H1 (cell line): ENCODE data around the gene MACROD1. TPM values are rescaled to one million over a fixed set of nuclear protein-coding genes. Genes with fewer than 3 reads are reported as not detected.

Experiments
- CTCF ChIA-PET: fragments of 300-600 bp; sonication (Branson Sonifier 250); formaldehyde crosslinking; loops from one replicate; lab custom pipeline; 2021; ENCODE audit not compliant: partially characterized antibody; lab: Charles Lee
- POLR2A ChIA-PET: fragments of 300-600 bp; sonication (Branson Sonifier 250); formaldehyde crosslinking; loops from one replicate; lab custom pipeline; 2021; ENCODE audit warnings: inconsistent platforms; ENCODE audit not compliant: partially characterized antibody; lab: Charles Lee
- DNase-seq, 2 experiments: peaks; one replicate each; pipeline versions ENCODE4 v3.0.0 to v3.0.0-alpha.2; 2010 to 2022; ENCODE audit warnings: low spot score in 2 of 2, low read depth in 1 of 2, mixed read lengths in 1 of 2
- FAIRE-seq: peaks from 2 replicates; lab custom pipeline; 2011; peaks lifted over from hg19 to GRCh38; lab: Jason Lieb, UNC
- H2AFZ ChIP-seq: 2 replicates; pipeline ENCODE4 v1.8.1; 2012; ENCODE audit warnings: low read length, inconsistent platforms
- H2AK5ac ChIP-seq: 2 replicates; pipeline ENCODE4 v1.6.1; 2013; ENCODE audit warnings: low read depth, low read length
- H2BK120ac ChIP-seq: replicated peaks from 2 replicates; pipeline ENCODE3; 2013; ENCODE audit warnings: low read depth, low read length, inconsistent platforms
- H2BK12ac ChIP-seq: 2 replicates; pipeline ENCODE4 v1.6.1; 2013; ENCODE audit warnings: low read depth, low read length
- H2BK15ac ChIP-seq: 2 replicates; pipeline ENCODE4 v1.6.1; 2013; ENCODE audit warnings: low read length
- H2BK20ac ChIP-seq: 2 replicates; pipeline ENCODE4 v1.6.1; 2013; ENCODE audit warnings: low read length
- H2BK5ac ChIP-seq: 2 replicates; pipeline ENCODE4 v1.6.1; 2013; ENCODE audit warnings: low read depth, low read length
- H3K14ac ChIP-seq: 2 replicates; pipeline ENCODE4 v1.6.1; 2013; ENCODE audit warnings: inconsistent platforms; ENCODE audit not compliant: insufficient read length
- H3K18ac ChIP-seq: 2 replicates; pipeline ENCODE4 v1.6.1; 2013; ENCODE audit warnings: low read length; ENCODE audit errors: extremely low read depth
- H3K23ac ChIP-seq: 2 replicates; pipeline ENCODE4 v1.6.1; 2013; ENCODE audit warnings: inconsistent platforms; ENCODE audit not compliant: insufficient read length
- H3K23me2 ChIP-seq: 2 replicates; pipeline ENCODE4 v1.6.1; 2013; ENCODE audit warnings: low read depth, low read length
- H3K27ac ChIP-seq: 2 replicates; pipeline ENCODE4 v1.6.1; 2011; ENCODE audit warnings: low read depth, low read length, inconsistent platforms
- H3K27me3 ChIP-seq, 4 experiments: replicated peaks in 1 of 4; 1 replicate in 1 of 4; 2 replicates in 3 of 4; pipeline versions ENCODE4 v1.6.1 to v1.8.1; 2011 to 2013; ENCODE audit warnings: low read length in 3 of 4, mild to moderate bottlenecking in 3 of 4, inconsistent platforms in 2 of 4, mixed read lengths in 2 of 4, moderate library complexity in 1 of 4; ENCODE audit not compliant: control insufficient read depth in 3 of 4, insufficient read depth in 3 of 4; ENCODE audit errors: extremely low read depth in 1 of 4
- H3K36me3 ChIP-seq, 4 experiments: 2 replicates each; pipeline versions ENCODE4 v1.6.1 to v1.8.1; 2011 to 2013; ENCODE audit warnings: mild to moderate bottlenecking in 4 of 4, low read length in 3 of 4, moderate library complexity in 2 of 4, control low read depth in 1 of 4, inconsistent platforms in 1 of 4; ENCODE audit not compliant: insufficient read depth in 4 of 4, control insufficient read depth in 2 of 4
- H3K4ac ChIP-seq: replicated peaks from 2 replicates; pipeline ENCODE3; 2013; ENCODE audit warnings: low read length, low read depth, mixed read lengths, inconsistent platforms; ENCODE audit not compliant: insufficient read length
- H3K4me1 ChIP-seq, 4 experiments: replicated peaks in 1 of 4; 1 replicate in 1 of 4; 2 replicates in 3 of 4; pipeline versions ENCODE4 v1.6.1 to v1.8.1; 2011 to 2013; ENCODE audit warnings: low read length in 3 of 4, inconsistent platforms in 2 of 4, mixed read lengths in 1 of 4; ENCODE audit not compliant: insufficient read depth in 4 of 4, control insufficient read depth in 3 of 4
- H3K4me2 ChIP-seq, 2 experiments: 2 replicates each; pipeline versions ENCODE4 v1.6.1 to v1.8.1; 2011 to 2013; ENCODE audit warnings: low read depth in 2 of 2, low read length in 2 of 2, control low read depth in 1 of 2, inconsistent platforms in 1 of 2, mild to moderate bottlenecking in 1 of 2; ENCODE audit not compliant: insufficient read depth in 1 of 2
- H3K4me3 ChIP-seq, 4 experiments: fragments of 200-600, 300-600 bp in 1 of 4; sonication (generic), shearing (Covaris generic), sonication (Bioruptor Twin) in 1 of 4; 2 replicates each; pipeline versions ENCODE4 v1.5.1 to v1.8.1; 2011 to 2016; ENCODE audit warnings: low read length in 4 of 4, low read depth in 3 of 4, control low read depth in 2 of 4, inconsistent platforms in 2 of 4, mild to moderate bottlenecking in 2 of 4, mixed read lengths in 1 of 4, moderate library complexity in 1 of 4; ENCODE audit not compliant: insufficient read depth in 2 of 4; ENCODE audit errors: extremely low read depth in 1 of 4
- H3K56ac ChIP-seq: replicated peaks from 2 replicates; pipeline ENCODE3; 2013; ENCODE audit warnings: low read depth, mild to moderate bottlenecking, mixed read lengths, low read length, inconsistent platforms; ENCODE audit not compliant: insufficient read length
- H3K79me1 ChIP-seq: 2 replicates; pipeline ENCODE4 v1.6.1; 2013; ENCODE audit warnings: low read depth, low read length, control low read depth
- H3K79me2 ChIP-seq, 2 experiments: 2 replicates each; pipeline versions ENCODE4 v1.6.1 to v1.8.1; 2012 to 2013; ENCODE audit warnings: low read length in 2 of 2, mild to moderate bottlenecking in 2 of 2, inconsistent platforms in 1 of 2; ENCODE audit not compliant: insufficient read depth in 2 of 2, control insufficient read depth in 1 of 2
- H3K9ac ChIP-seq, 4 experiments: replicated peaks in 1 of 4; 1 replicate in 1 of 4; 2 replicates in 3 of 4; pipeline versions ENCODE4 v1.6.1 to v1.8.1; 2011 to 2013; ENCODE audit warnings: low read depth in 3 of 4, low read length in 3 of 4, control low read depth in 2 of 4, mild to moderate bottlenecking in 2 of 4, moderate library complexity in 2 of 4, inconsistent platforms in 1 of 4; ENCODE audit errors: extremely low read depth in 1 of 4
- H3K9me3 ChIP-seq, 2 experiments: 2 replicates each; pipeline versions ENCODE4 v1.6.1 to v1.8.1; 2012 to 2013; ENCODE audit warnings: mild to moderate bottlenecking in 2 of 2, moderate library complexity in 2 of 2, control low read depth in 1 of 2, inconsistent platforms in 1 of 2, low read depth in 1 of 2, low read length in 1 of 2, mixed read lengths in 1 of 2; ENCODE audit not compliant: insufficient read depth in 2 of 2
- H4K20me1 ChIP-seq, 2 experiments: replicated peaks in 1 of 2; 2 replicates each; pipeline versions ENCODE3 to v1.8.1; 2011 to 2013; ENCODE audit warnings: inconsistent platforms in 2 of 2, low read length in 2 of 2, mild to moderate bottlenecking in 1 of 2; ENCODE audit not compliant: insufficient read depth in 2 of 2, control insufficient read depth in 1 of 2
- H4K5ac ChIP-seq: 2 replicates; pipeline ENCODE4 v1.6.1; 2013; ENCODE audit warnings: low read length, low read depth, mixed read lengths, inconsistent platforms; ENCODE audit not compliant: insufficient read length
- H4K8ac ChIP-seq: 2 replicates; pipeline ENCODE4 v1.8.0; 2013; ENCODE audit warnings: mild to moderate bottlenecking, moderate library complexity, low read length, inconsistent platforms; ENCODE audit not compliant: insufficient read depth; ENCODE audit errors: extremely low read depth
- H4K91ac ChIP-seq: replicated peaks from 2 replicates; pipeline ENCODE3; 2013; ENCODE audit warnings: low read length, mixed read lengths, inconsistent platforms; ENCODE audit not compliant: insufficient read length
- HDAC2 ChIP-seq, 2 experiments: fragments of 300-600 bp in 1 of 2; sonication (generic) in 1 of 2; IDR thresholded peaks; 2 replicates each; pipeline ENCODE4 v1.6.1; 2011 to 2012; ENCODE audit warnings: low read depth in 2 of 2, low read length in 2 of 2, mild to moderate bottlenecking in 2 of 2, moderate library complexity in 2 of 2, borderline replicate concordance in 1 of 2, inconsistent platforms in 1 of 2
- MAFK ChIP-seq: IDR thresholded peaks from 2 replicates; pipeline ENCODE4 v1.6.1; 2012; ENCODE audit warnings: low read depth, mild to moderate bottlenecking, improper control_type of control experiment, low read length
- RAD21 ChIP-seq, 2 experiments: IDR thresholded peaks in 1 of 2; conservative IDR thresholded peaks in 1 of 2; 2 replicates each; pipeline ENCODE4 v1.6.1; 2011; ENCODE audit warnings: low read depth in 2 of 2, low read length in 2 of 2, improper control_type of control experiment in 1 of 2, inconsistent platforms in 1 of 2, mild to moderate bottlenecking in 1 of 2, moderate library complexity in 1 of 2
- ZNF274 ChIP-seq: IDR thresholded peaks from 2 replicates; pipeline ENCODE4 v1.7.0; 2012; ENCODE audit warnings: low read length, borderline replicate concordance; ENCODE audit errors: extremely low read depth
- WGBS, 2 experiments: shearing (Covaris generic) in 1 of 2; methylation state at CpG; one replicate each; pipeline versions ENCODE4 v1.1.6 to v1.1.7; 2013 to 2015; ENCODE audit warnings: low lambda C conversion rate in 2 of 2, mixed read lengths in 2 of 2, inconsistent platforms in 1 of 2, low coverage in 1 of 2, missing lambda C conversion rate in 1 of 2; ENCODE audit not compliant: insufficient replicate concordance in 2 of 2, insufficient coverage in 1 of 2, insufficient read length in 1 of 2; ENCODE audit errors: extremely low coverage in 1 of 2, missing lambda C conversion rate in 1 of 2; 5-methylcytosine and 5-hydroxymethylcytosine counted together
- polyA plus RNA-seq, 7 experiments: library from polyadenylated mRNA; depleted of rRNA in 3 of 7; stranded (reverse) in 5 of 7; unstranded in 2 of 7; fragments of >200 nt in 5 of 7; fragments of 200-250 nt in 2 of 7; gene quantifications; 1 replicate in 5 of 7; 2 replicates in 1 of 7; 4 replicates in 1 of 7; pipeline versions ENCODE4 v1.2.1 to v1.2.3, GENCODE V29; 2011 to 2013; ENCODE audit warnings: missing spikeins in 2 of 7, mixed read lengths in 2 of 7
- total RNA-seq: library from RNA; stranded (reverse); fragmentation: NEBNext Ultra II Directional; extraction: Animal tissue kit (Norgen Biotek cat#: 25700); gene quantifications from 2 replicates; pipeline ENCODE4 v1.2.1, GENCODE V29; 2021

MACROD1 gene
- total and polyA plus RNA-seq, 2 of the 8 experiments (the other 6 are each of a cell fraction or from before 2014, with no cell fraction given) = 19.5 to 34.1 TPM

GRCh38 chr11:64086258-64087123 lies 79.4 kb downstream of the MACROD1 start:
- 83% methylated on average over 17 of the region's 20 CpGs; no CpG with 5 or more reads in 1 of the 2 experiments for WGBS, 2 experiments

More at GRCh38 chr11:64086258-64087123, 79.4 kb downstream of the MACROD1 start:
- Histone ChIP-seq H2BK120ac (no peak overlapping the region), H3K18ac (no peak overlapping the region), H3K9me3 (no peaks in the 10 kb centered on the region), H3K23ac (no peak overlapping the region), H3K56ac (no peak overlapping the region), H2BK12ac (no peak overlapping the region), H3K9ac (no peak overlapping the region), H3K4ac (no peak overlapping the region), H3K4me3 (no peak overlapping the region), H4K5ac (no peak overlapping the region), H3K79me2 (no peaks in the 10 kb centered on the region), H2AK5ac (no peak overlapping the region), H2BK15ac (no peak overlapping the region), H3K79me1 (0 out of 2 replicates have a peak, but pooled peaks cover 1% of the 10 kb centered on the region), H2AFZ (no peak overlapping the region), H4K20me1 (peaks cover 10 to 25% of the 10 kb centered on the region in 2 experiments), H3K23me2 (no peaks in the 10 kb centered on the region), H4K91ac (no peak overlapping the region), H3K14ac (no peak overlapping the region), H3K4me2 (no peak overlapping the region), H3K36me3 (no peaks in the 10 kb centered on the region), H2BK5ac (no peak overlapping the region), H4K8ac (peak overlapping the region; percentile 14; the same call in 1 of the 2 replicates), H3K27me3 (peaks cover 2 to 55% (median 25%) of the 10 kb centered on the region in 4 experiments), H3K4me1 (peaks cover 0 to 2% (median 0%) of the 10 kb centered on the region in 4 experiments; a peak in 2 of 7 replicates), H3K27ac (no peak overlapping the region), H2BK20ac (no peak overlapping the region)
- no peak for TF ChIP-seq ZNF274
- no peak for TF ChIP-seq RAD21 (IDR thresholded peaks at IDR 0.05 in 1 of 2, conservative IDR thresholded peaks at IDR 0.05 in 1 of 2; ENCODE audit: low read depth in 2 of 2, low read length in 2 of 2)
- no peak for TF ChIP-seq MAFK
- TF ChIP-seq HDAC2 (IDR thresholded peaks at IDR 0.05; ENCODE audit: borderline replicate concordance in 1 of 2, low read depth in 2 of 2, low read length in 2 of 2) = no peak
- ChIA-PET CTCF (interaction anchor here (0.6 to 3.8 kb wide), 16 partner anchors 8 to 68 kb away, joined by 3 to 16 read pairs (median 6); no protein-coding TSS in a partner anchor), POLR2A (no interaction called here)
- no peak for FAIRE-seq
- no peak for DNase-seq
